PC-3 (cell line): ENCODE data around the gene COL15A1. TPM values are rescaled to one million over a fixed set of nuclear protein-coding genes. Genes with fewer than 3 reads are reported as not detected.

Source experiments
- ATAC-seq: fragments of 200-7000 bp; cut with Tn5 transposase; 2 replicates; pipeline ENCODE4 v1.9.1; 2020; ENCODE audit warnings: mild to moderate bottlenecking, moderate library complexity
- BruUV-seq: library from RNA; stranded (reverse); fragments of 400-500 nt; replicated peaks from 2 replicates; lab custom pipeline; 2021; lab: Mats Ljungman, UMichigan
- CTCF ChIA-PET: fragments of 300-600 bp; sonication (Branson Sonifier 250); formaldehyde crosslinking; loops from one replicate; lab custom pipeline; 2022; ENCODE audit warnings: antibody characterized with exemption; lab: Charles Lee
- POLR2A ChIA-PET: fragments of 300-600 bp; sonication (Branson Sonifier 250); formaldehyde crosslinking; loops from one replicate; lab custom pipeline; 2022; ENCODE audit warnings: antibody characterized with exemption; ENCODE audit not compliant: unreplicated experiment; lab: Charles Lee
- DNase-seq: peaks from one replicate; pipeline ENCODE4 v3.0.0-alpha.2; 2015
- H2AFZ ChIP-seq: fragments of 300-600 bp; sonication (generic); 2 replicates; pipeline ENCODE4 v1.6.0; 2016; ENCODE audit warnings: antibody characterized with exemption, low read length
- H3F3A ChIP-seq: fragments of 300-600 bp; sonication (generic); one replicate; pipeline ENCODE4 v1.6.0; 2017; ENCODE audit warnings: antibody characterized with exemption, low read length, control low read depth, mild to moderate bottlenecking; ENCODE audit not compliant: unreplicated experiment
- H3K27ac ChIP-seq: fragments of 300-600 bp; sonication (generic); 2 replicates; pipeline ENCODE4 v1.5.1; 2016; ENCODE audit warnings: mild to moderate bottlenecking, low read length
- H3K27me3 ChIP-seq: fragments of 300-600 bp; sonication (generic); 2 replicates; pipeline ENCODE4 v1.6.1; 2016; ENCODE audit warnings: low read length, mixed read lengths
- H3K36me3 ChIP-seq: fragments of 300-600 bp; sonication (generic); 2 replicates; pipeline ENCODE4 v1.6.1; 2016; ENCODE audit warnings: low read depth, mixed run types, low read length, mixed read lengths
- H3K4me1 ChIP-seq: fragments of 300-600 bp; sonication (generic); 2 replicates; pipeline ENCODE4 v1.5.1; 2016; ENCODE audit warnings: low read length; ENCODE audit not compliant: insufficient read depth
- H3K4me2 ChIP-seq: fragments of 300-600 bp; sonication (generic); 2 replicates; pipeline ENCODE4 v1.6.0; 2016; ENCODE audit warnings: low read length
- H3K4me3 ChIP-seq: fragments of 300-600 bp; sonication (generic); 2 replicates; pipeline ENCODE4 v1.5.1; 2016; ENCODE audit warnings: mild to moderate bottlenecking, low read length, mixed read lengths
- H3K79me2 ChIP-seq: fragments of 300-600 bp; sonication (generic); 2 replicates; pipeline ENCODE4 v1.6.1; 2017; ENCODE audit warnings: low read length, mixed read lengths
- H3K9ac ChIP-seq: fragments of 300-600 bp; sonication (generic); 2 replicates; pipeline ENCODE4 v1.6.0; 2016; ENCODE audit warnings: mild to moderate bottlenecking, low read length
- H3K9me2 ChIP-seq: fragments of 300-600 bp; sonication (generic); replicated peaks from 2 replicates; pipeline ENCODE4 v1.6.1; 2016; ENCODE audit warnings: mixed run types, low read length, mixed read lengths
- H3K9me3 ChIP-seq: fragments of 300-600 bp; sonication (generic); 2 replicates; pipeline ENCODE4 v1.6.1; 2016; ENCODE audit warnings: low read length, mixed read lengths
- H4K20me1 ChIP-seq: fragments of 300-600 bp; sonication (generic); 2 replicates; pipeline ENCODE4 v1.6.1; 2016; ENCODE audit warnings: low read length, mixed read lengths
- CTCF ChIP-seq: fragments of 300-600 bp; sonication (generic); conservative IDR thresholded peaks from 2 replicates; pipeline ENCODE4 v1.5.1; 2017; ENCODE audit warnings: antibody characterized with exemption, low read depth, mild to moderate bottlenecking, low read length
- EZH2 ChIP-seq: fragments of 300-600 bp; sonication (generic); IDR thresholded peaks from one replicate; pipeline ENCODE4 v1.6.1; 2017; ENCODE audit warnings: antibody characterized with exemption, mild to moderate bottlenecking, low read length; ENCODE audit not compliant: unreplicated experiment
- EZH2phosphoT487 ChIP-seq: fragments of 300-600 bp; sonication (generic); IDR thresholded peaks from 2 replicates; pipeline ENCODE4 v1.6.1; 2018; ENCODE audit warnings: mild to moderate bottlenecking, antibody characterized with exemption, low read length, borderline replicate concordance
- intact Hi-C: fragments of 100-400 bp; cut with micrococcal nuclease; formaldehyde crosslinking; loops from 2 replicates; pipeline ENCODE4 v1.9.0; 2023
- total RNA-seq: library from RNA; depleted of rRNA; stranded (reverse); fragments of >200 nt; gene quantifications from 2 replicates; pipeline ENCODE4 v1.2.3, GENCODE V29; 2014

COL15A1 gene
- total RNA-seq, 1 experiment from 2014 or later, result 0.04 TPM

GRCh38 chr9:98997604-98998003, 53.9 kb downstream of the COL15A1 start:
- Histone ChIP-seq H3K4me2 (no peak overlapping the region), H3K9ac (no peak overlapping the region), H3F3A (no peaks in the 10 kb centered on the region), H3K79me2 (no peaks in the 10 kb centered on the region), H3K4me3 (no peak overlapping the region), H3K27ac (no peak overlapping the region), H4K20me1 (no peaks in the 10 kb centered on the region), H3K27me3 (no peaks in the 10 kb centered on the region), H3K4me1 (no peaks in the 10 kb centered on the region), H3K36me3 (no peaks in the 10 kb centered on the region), H2AFZ (no peak overlapping the region), H3K9me2 (no peaks in the 10 kb centered on the region), H3K9me3 (no peaks in the 10 kb centered on the region)
- TF ChIP-seq EZH2 (no peak), EZH2phosphoT487 (no peak), CTCF (no peak)
- no TSS peak for BruUV-seq
- ChIA-PET CTCF (interaction anchor here (0.6 kb wide), 1 partner anchor 136 kb away, joined by 4 read pairs; no protein-coding TSS in a partner anchor), POLR2A (interaction anchor here (0.5 kb wide), 1 partner anchor 107 kb away, joined by 6 read pairs; the partner anchor contains the start of gene TGFBR1)
- DNase-seq (no peak), ATAC-seq (no peak)
- intact Hi-C loops, result loop anchor here (2.0 kb wide), 1 partner anchor 191 kb away; the partner anchor contains the start of gene GALNT12

GRCh38 chr9:98998441-98999151, 54.9 kb downstream of the COL15A1 start:
- H3K4me2 ChIP-seq, result no peak overlapping the region
- no peaks in the 10 kb centered on the region for H3K79me2 ChIP-seq
- no peaks in the 10 kb centered on the region for H3K27me3 ChIP-seq
- ChIA-PET POLR2A (no interaction called here), CTCF (interaction anchor here (1.5 kb wide), 1 partner anchor 137 kb away, joined by 11 read pairs; no protein-coding TSS in a partner anchor)
- no peak overlapping the region for H3K27ac ChIP-seq
- no TSS peak for BruUV-seq
- DNase-seq, result peak; percentile 67
- H3K9ac ChIP-seq, result no peak overlapping the region
- peak; percentile 84 for ATAC-seq
- no peaks in the 10 kb centered on the region for H3K9me3 ChIP-seq
- no peaks in the 10 kb centered on the region for H3K36me3 ChIP-seq
- 0 out of 2 replicates have a peak overlapping the region, but pooled peaks have one; percentile 9 for H2AFZ ChIP-seq
- no peak for TF ChIP-seq EZH2phosphoT487
- TF ChIP-seq EZH2, result no peak
- peak; percentile 80 for TF ChIP-seq CTCF
- intact Hi-C loops, result loop anchor here (1.0 to 2.0 kb wide), 3 partner anchors 138 to 192 kb away; partner anchors contain the start of gene GALNT12
- no peak overlapping the region for H3K4me3 ChIP-seq
- H3K4me1 ChIP-seq, result no peaks in the 10 kb centered on the region
- no peaks in the 10 kb centered on the region for H3K9me2 ChIP-seq
- no peaks in the 10 kb centered on the region for H4K20me1 ChIP-seq
- H3F3A ChIP-seq, result no peaks in the 10 kb centered on the region

- CTCF ChIA-PET, result interaction anchor here (0.6 to 1.5 kb wide), 2 partner anchors 133 to 138 kb away, joined by 11 read pairs; no protein-coding TSS in a partner anchor
- H3K27me3 ChIP-seq, result no peaks in the 10 kb centered on the region
- no peaks in the 10 kb centered on the region for H3K4me1 ChIP-seq
- H3F3A ChIP-seq, result no peaks in the 10 kb centered on the region
- no peaks in the 10 kb centered on the region for H4K20me1 ChIP-seq
- no peaks in the 10 kb centered on the region for H3K9me2 ChIP-seq
- H3K9ac ChIP-seq, result no peak overlapping the region; the same call in 1 of the 2 replicates
- intact Hi-C loops, result loop anchor here (1.0 to 2.0 kb wide), 3 partner anchors 139 to 192 kb away; partner anchors contain the start of gene GALNT12
- ATAC-seq (peak; percentile 40), DNase-seq (no peak)
- POLR2A ChIA-PET, result no interaction called here
- H3K4me2 ChIP-seq, result no peak overlapping the region
- no peak overlapping the region for H3K27ac ChIP-seq
- H3K36me3 ChIP-seq, result no peaks in the 10 kb centered on the region
- H3K4me3 ChIP-seq, result no peak overlapping the region
- no peak overlapping the region for H2AFZ ChIP-seq
- H3K79me2 ChIP-seq, result no peaks in the 10 kb centered on the region
- TF ChIP-seq CTCF (no peak; the same call in 1 of the 2 replicates), EZH2 (no peak), EZH2phosphoT487 (no peak)
- H3K9me3 ChIP-seq, result no peaks in the 10 kb centered on the region
- no TSS peak for BruUV-seq
These were observed 55.4 kb downstream of the COL15A1 start for GRCh38 chr9:98999152-98999525.
